ENCODE results near the gene ASPSCR1. TPM values are rescaled to one million over a fixed set of nuclear protein-coding genes. Genes with fewer than 3 reads are reported as not detected.

Gene ASPSCR1
- total and polyA plus RNA-seq, 12 donors, result 10.2 to 177 (median 27.6) TPM

DNA sequence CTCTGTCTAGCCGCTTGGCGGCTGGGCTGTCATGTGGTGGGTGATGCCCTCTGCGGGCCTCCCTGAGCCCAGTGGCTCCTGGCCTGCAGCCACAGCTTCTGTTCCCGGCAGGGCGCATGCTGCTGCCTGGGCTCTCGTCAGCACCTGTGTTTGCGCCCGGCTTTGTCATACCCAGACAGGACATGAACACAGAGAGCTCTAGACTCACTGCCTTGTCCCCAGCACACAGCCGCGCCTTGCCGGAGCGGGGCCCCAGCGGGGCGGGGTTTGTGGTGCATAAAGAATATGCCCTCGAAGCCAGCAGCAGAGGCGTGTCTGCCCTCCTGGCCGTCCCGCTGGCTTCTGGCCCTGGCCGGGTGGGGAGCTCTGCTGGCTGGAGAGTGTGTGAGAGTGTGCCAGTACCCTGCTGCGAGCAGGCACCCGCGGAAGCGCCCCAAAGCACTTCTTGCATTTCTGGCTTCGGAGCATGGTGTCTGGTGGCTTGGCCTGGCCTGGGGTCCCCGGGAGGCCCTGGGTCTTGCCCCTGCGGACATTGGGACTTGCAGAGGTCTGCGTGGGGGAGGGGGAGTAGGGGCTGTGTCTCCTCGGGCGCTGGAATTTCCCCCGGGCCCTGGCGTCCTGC, 14.4 kb downstream of the ASPSCR1 start:
- TF ChIP-seq, protein P1, sequence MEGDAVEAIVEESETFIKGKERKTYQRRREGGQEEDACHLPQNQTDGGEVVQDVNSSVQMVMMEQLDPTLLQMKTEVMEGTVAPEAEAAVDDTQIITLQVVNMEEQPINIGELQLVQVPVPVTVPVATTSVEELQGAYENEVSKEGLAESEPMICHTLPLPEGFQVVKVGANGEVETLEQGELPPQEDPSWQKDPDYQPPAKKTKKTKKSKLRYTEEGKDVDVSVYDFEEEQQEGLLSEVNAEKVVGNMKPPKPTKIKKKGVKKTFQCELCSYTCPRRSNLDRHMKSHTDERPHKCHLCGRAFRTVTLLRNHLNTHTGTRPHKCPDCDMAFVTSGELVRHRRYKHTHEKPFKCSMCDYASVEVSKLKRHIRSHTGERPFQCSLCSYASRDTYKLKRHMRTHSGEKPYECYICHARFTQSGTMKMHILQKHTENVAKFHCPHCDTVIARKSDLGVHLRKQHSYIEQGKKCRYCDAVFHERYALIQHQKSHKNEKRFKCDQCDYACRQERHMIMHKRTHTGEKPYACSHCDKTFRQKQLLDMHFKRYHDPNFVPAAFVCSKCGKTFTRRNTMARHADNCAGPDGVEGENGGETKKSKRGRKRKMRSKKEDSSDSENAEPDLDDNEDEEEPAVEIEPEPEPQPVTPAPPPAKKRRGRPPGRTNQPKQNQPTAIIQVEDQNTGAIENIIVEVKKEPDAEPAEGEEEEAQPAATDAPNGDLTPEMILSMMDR (IDR thresholded peaks at IDR 0.05), result no peak
- TF ChIP-seq POLR2A (IDR thresholded peaks at IDR 0.05), result peak in 1 of 2 donors; percentile 52
- Histone ChIP-seq H3K27me3 (no peaks in the 10 kb centered on the region), H3K4me3 (no peak overlapping the region), H3K36me3 (replicated peaks in 1 of 2) (no peaks in the 10 kb centered on the region), H3K9me3 (replicated peaks in 1 of 3) (no peaks in the 10 kb centered on the region), H3K27ac (peak overlapping the region in 4 of 5 donors; percentile 5 to 83 (median 61)), H3K4me1 (replicated peaks in 1 of 2) (peaks cover 8 to 19% of the 10 kb centered on the region in 2 donors)
- WGBS, 4 donors, result 33 to 43% (median 34%) methylated on average over 21 to 31 of the region's 31 CpGs
- intact Hi-C loops (cut with DNase I), result no loop called here
- DNase-seq, result peak; percentile 67 to 93 (median 91)

DNA sequence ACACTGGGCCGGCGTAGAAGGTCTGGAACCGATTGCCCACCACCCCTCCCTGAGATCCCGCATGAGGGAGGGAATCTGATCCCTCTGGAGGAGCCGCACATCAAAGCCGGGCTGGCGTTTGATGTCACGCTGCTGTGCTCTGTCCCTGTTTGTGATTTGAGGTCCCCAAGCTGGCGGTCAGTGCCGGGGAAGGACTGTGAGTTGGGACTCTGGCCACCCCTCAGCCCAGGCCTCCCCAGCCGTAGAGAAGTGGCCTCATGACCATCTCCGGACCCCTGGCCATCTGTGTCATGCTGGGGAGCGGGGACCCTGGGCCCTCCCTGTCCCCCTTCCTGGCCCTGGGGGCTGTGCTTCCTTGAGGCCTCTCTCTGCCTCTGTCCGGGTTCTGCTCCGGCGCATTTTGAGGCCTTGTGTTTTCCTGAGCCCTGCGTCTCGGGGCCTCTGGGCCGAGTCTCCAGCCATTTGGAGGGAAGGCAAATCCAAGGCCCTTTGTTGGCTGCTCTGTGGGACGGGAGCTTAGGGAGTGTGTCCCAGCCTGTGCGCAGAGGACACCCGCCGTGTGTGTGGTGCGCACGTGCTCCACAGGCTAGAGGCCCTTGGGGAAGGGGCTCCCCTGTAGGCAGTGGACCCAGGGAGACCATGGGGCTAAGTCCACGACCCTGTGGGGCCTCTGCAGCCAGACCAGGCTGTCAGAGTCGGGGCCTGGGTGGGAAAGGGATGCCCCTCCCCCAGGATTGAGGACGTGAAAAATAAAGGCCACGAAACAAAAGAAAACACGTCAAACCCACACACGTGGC, 15.1 kb downstream of the ASPSCR1 start:
- TF ChIP-seq, protein P1 (IDR thresholded peaks at IDR 0.05), result no peak
- TF ChIP-seq POLR2A (IDR thresholded peaks at IDR 0.05), result no peak
- H3K36me3 ChIP-seq (replicated peaks in 1 of 2), result no peaks in the 10 kb centered on the region
- H3K4me3 ChIP-seq, result no peak overlapping the region
- intact Hi-C loops (cut with DNase I), result no loop called here
- H3K9me3 ChIP-seq (replicated peaks in 1 of 3), result no peaks in the 10 kb centered on the region
- no peaks in the 10 kb centered on the region for H3K27me3 ChIP-seq
- WGBS, 4 donors, result 75 to 89% (median 81%) methylated on average over 6 to 31 of the region's 31 CpGs
- H3K27ac ChIP-seq, result peak overlapping the region in 4 of 5 donors; percentile 5 to 83 (median 61)
- peaks cover 8 to 19% of the 10 kb centered on the region in 2 donors for H3K4me1 ChIP-seq (replicated peaks in 1 of 2)
- DNase-seq, result no peak

DNA sequence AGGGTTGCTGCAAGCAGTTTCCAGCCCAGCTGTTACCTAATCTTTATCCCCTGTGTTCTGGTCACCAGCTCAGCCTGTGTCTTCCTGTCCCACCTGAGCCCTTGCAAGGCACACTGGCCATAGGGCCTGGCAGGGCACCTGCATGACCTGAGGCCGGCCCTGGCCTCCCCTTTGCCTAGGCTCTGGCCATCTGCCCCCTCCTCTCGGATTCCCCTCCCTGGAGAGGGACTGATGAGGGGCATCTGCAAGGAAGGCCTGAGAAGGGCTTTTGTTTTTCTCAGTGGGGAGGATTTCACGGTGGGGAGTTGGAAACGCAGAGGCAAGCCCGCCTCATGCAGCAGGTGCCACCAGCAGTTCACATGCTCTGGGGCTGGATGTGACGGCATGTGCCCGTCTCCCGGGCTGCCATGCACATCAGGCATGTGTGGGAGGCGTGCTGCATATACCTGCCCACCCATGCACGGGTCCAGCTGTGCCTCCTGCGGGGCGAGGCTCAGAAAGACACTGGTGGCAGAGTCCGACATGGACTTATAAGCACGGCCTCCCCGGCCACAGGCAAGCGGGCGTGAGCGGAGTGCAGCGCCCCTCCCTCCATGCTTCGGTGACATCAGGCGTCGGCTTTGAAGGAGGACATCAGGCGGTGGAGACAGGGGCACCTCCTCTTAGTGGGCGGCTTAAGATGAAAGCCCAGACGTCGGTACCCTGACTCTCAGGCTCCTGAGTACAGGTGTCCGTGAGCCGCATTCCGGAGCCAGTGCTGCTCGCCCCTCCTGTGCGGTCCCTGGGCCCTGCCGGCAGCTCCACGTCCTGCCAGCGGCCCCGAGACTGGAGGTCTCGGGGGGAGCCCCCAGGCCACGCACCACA, 16.5 kb downstream of the ASPSCR1 start:
- 94 to 100% (median 95%) methylated on average over 9 to 37 of the region's 37 CpGs for WGBS, 4 donors
- Histone ChIP-seq H3K27ac (no peak overlapping the region), H3K4me1 (replicated peaks in 1 of 2) (peaks cover 8 to 19% of the 10 kb centered on the region in 2 donors), H3K4me3 (no peak overlapping the region), H3K27me3 (no peaks in the 10 kb centered on the region), H3K36me3 (replicated peaks in 1 of 2) (no peaks in the 10 kb centered on the region), H3K9me3 (replicated peaks in 1 of 3) (no peaks in the 10 kb centered on the region)
- intact Hi-C loops (cut with DNase I), result no loop called here
- no peak for DNase-seq
- TF ChIP-seq, protein P1 (IDR thresholded peaks at IDR 0.05), result no peak
- no peak for TF ChIP-seq POLR2A (IDR thresholded peaks at IDR 0.05)
